Epithelial cell of proximal tubule (primary cell): ENCODE data around the gene ACKR1. TPM values are rescaled to one million over a fixed set of nuclear protein-coding genes. Genes with fewer than 3 reads are reported as not detected.

ENCODE experiments used
- DNase-seq: peaks from one replicate; pipeline ENCODE4 v3.0.0-alpha.2; 2011; ENCODE audit warnings: low read depth
- H3K4me3 ChIP-seq: 2 replicates; pipeline ENCODE4 v1.5.1; 2011; ENCODE audit warnings: low read depth, mild to moderate bottlenecking, low read length
- total RNA-seq: library from RNA; depleted of rRNA; stranded (reverse); fragments of >200 nt; gene quantifications from 2 replicates; pipeline ENCODE4 v1.2.3, GENCODE V29; 2015
- TF ChIP-seq, protein P1 (sequence below): conservative IDR thresholded peaks from 2 replicates; pipeline ENCODE4 v1.5.1; 2012; ENCODE audit warnings: low read depth, mild to moderate bottlenecking, low read length

ACKR1 gene
- total RNA-seq, 1 donor from 2014 or later: not detected

DNA sequence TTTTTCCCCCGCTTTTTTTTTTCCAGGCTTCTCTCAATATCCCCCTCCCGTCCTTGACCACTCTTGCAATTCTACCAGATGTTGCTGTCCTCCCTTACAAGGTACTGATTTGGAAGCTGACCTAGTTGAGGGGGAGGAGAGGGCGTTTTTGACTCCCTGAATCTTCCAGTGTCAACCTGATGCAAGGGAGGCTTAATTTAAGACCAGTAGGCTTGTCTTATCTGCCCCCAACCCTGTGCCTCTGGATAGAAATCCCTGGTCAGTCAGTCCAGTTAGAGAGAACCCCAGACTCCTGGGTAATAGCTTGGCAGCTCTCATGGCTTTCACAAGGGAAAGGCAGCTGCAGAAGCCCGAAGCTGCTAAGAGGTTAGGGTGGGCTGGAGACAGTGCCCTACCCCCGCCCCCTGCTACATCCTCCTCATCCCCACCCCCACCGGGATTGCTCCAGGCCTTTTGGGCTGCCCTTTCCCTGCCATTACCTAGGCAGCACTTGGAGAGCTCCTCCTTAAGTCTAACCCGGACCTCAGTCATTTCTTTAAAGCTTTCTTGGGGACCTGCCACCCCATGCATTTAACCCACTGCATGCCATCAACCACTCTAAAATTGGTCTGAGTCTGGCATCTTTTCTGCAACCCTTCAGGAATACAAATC lies 3.6 kb downstream of the ACKR1 start:
- no peak overlapping the region for H3K4me3 ChIP-seq
- TF ChIP-seq, protein P1, sequence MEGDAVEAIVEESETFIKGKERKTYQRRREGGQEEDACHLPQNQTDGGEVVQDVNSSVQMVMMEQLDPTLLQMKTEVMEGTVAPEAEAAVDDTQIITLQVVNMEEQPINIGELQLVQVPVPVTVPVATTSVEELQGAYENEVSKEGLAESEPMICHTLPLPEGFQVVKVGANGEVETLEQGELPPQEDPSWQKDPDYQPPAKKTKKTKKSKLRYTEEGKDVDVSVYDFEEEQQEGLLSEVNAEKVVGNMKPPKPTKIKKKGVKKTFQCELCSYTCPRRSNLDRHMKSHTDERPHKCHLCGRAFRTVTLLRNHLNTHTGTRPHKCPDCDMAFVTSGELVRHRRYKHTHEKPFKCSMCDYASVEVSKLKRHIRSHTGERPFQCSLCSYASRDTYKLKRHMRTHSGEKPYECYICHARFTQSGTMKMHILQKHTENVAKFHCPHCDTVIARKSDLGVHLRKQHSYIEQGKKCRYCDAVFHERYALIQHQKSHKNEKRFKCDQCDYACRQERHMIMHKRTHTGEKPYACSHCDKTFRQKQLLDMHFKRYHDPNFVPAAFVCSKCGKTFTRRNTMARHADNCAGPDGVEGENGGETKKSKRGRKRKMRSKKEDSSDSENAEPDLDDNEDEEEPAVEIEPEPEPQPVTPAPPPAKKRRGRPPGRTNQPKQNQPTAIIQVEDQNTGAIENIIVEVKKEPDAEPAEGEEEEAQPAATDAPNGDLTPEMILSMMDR: no peak
- no peak for DNase-seq

DNA sequence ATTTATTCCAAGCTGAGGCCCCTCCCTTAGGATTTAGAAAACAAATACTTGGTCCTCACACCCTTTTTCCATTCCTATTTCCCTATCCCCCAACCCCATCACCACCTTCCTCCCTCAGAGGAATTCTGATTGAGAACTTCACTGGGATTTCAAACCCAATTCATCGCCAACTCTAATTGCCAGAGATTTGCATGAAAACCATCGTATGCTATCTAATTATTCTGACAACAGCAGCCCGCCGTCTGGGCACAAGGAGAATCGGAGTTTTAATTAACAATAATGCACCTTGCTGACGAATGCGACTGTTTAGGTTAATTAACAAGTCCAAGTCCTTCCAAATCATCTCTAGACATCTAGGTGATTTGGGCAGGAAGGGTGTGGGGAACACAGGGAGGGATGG lies 4.4 kb downstream of the ACKR1 start:
- TF ChIP-seq, protein P1: no peak
- DNase-seq: no peak

DNA sequence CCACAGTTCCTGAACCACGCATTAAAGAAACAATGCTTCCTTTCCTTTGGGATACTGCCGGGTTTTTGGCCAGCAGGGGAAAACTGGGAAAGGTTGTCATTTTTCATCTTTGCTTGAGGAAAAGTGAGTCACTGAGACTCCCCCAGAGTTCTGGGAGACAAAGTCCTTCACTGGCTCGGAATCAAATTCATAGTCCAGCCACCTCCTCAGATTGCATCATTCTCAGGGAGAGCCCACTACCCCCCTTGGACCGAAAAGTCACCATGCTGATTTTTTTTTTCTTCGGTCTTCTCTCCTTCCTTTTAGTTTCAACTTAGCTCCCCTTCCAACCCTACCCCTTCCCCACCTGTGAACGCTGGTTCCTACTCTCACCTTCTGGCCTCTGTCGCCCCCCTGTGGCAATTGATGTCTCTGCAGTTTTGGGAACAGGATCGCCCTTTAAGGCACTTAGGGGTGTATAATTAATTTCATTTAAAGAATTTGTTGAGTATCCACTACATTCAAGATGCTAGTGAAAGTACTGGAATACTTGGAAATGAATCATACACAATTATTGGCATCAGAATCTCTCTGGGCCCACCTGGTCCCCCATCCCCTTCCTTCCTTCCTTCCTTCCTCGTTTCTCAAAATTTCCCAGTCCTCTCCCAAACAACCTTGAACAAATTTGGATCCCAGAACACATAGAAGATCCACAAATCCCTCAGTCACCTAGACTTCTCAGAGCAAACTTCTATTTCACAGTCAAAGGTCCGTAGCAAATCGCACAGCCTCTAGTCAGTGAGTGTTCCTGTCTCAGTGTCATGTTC lies 6.9 kb downstream of the ACKR1 start:
- TF ChIP-seq, protein P1: peak; percentile 88
- peak; percentile 63 for DNase-seq
- H3K4me3 ChIP-seq: peak overlapping the region; percentile 39

More for the DNA sequence above, 4.4 kb downstream of the ACKR1 start:
- H3K4me3 ChIP-seq: no peak overlapping the region

DNA sequence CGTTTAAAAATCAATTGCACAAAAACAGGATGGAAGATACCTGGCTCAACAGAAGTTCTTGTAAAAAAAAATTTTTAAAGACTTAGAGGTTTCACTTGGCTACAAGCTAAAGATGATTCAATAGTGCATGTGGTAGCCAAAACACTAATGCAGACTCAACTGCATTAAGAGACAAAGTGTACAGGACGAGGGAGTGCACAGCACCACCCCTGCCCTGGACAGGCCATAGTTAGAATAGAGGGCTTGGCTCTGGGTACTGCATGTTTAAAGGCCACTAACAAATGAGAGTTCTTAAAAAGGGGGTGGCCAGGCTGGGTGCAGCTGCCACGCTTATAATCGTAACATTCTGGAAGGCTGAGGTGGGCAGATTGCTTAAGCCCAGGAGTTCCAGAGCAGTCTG lies 7.9 kb downstream of the ACKR1 start:
- no peak for DNase-seq
- TF ChIP-seq, protein P1: no peak

DNA sequence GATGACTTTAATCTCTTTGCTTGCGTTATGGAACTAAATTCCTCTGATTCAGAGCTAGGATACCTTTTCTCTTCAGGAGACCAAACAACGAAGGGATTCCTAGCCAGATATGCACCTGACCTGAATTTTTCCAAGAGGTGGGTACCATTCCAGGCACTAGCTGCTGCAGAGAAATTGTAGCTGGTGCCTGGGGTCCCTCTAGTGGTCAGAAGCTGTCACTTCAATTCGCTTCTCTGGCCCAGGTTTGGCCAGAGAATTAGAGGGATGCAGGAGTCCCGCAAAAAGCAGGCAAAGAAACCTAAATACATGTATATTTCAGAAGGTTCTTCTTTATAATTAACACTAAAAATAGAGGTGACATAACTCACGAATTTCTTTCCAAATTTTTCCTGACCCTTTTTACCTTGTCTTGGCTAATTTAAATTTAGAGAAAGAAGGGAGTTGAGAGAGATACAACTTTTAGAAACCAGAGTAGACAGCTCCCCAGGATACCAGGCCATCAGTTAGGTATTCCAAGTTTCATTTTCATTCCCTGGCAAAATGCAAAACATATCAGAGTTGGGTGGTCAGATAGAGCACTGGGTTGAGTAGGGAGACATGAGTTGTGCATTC lies 9.6 kb downstream of the ACKR1 start:
- no peak for DNase-seq
- TF ChIP-seq, protein P1: peak; percentile 97

More for the DNA sequence above, 7.9 kb downstream of the ACKR1 start:
- H3K4me3 ChIP-seq: no peak overlapping the region

DNA sequence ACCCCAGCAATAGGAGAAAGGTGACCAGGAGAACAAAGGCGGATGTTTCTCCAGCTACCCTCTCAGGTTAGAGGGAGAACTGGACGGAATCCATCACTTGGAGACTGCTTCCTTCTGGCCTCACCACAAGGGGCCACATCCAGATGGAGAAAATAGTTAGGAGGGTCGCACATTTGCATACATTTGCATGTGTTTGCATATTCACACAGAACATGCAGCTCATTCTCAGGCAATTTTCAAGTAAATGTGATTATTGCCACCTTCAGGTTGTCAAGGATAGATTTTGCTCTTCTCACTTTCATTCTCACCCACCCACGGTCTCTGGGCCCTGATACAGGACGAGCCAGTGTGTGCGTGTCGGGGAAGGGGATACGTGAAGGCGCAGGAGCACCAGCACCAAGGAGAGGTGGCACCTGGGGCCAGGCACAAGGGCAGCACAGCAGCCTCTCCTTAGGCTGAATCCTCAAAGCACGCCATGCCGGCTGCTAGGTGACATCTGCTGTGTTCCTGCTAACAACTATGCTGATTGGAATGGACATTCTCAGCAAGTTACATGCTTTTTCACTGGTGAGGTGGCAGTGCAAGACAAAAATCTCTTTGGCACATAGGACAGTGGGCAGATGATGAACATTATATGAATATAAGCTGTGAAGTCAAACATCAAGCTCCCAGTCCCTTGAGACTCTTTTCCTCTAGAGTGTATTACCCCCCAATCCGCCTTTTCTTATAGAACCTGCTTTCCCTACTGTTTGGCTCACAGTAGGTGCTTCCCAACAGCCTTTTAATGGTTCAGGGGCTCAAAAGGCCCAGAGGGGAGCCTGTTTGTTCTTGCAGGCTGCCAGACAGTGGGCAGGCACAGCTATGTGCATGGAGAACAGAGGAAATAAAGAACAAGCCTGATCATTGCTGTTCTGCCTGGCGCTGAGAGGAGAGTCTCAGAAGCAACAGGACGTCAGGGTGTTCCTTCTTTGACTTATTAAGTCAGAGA lies 14.3 kb downstream of the ACKR1 start:
- no peak for DNase-seq
- TF ChIP-seq, protein P1: no peak
- no peak overlapping the region for H3K4me3 ChIP-seq

More for the DNA sequence above, 9.6 kb downstream of the ACKR1 start:
- no peak overlapping the region for H3K4me3 ChIP-seq
